ENCODE data around the gene WDFY4.

WDFY4 gene

DNA sequence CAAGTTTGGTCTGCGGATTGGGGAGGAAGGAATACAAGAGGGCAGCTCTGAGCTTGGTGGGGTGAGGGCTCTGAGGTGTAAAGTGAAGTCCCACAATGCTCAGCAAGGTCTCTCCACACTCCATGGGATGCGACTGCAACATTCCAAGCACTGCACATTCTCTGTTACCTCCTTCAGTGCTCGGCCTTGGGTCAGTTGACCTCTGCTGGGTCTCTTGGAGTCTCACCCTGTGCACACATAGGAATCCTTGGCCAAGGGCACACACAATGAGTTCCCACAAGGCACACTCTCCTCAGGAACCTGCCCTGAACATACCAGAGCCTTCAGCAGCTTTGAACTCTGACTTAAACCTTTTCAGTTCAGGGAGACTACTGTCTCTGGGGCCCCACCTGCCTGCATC is 2.4 kb upstream of the WDFY4 start:
- no peak overlapping the region for H3K27ac ChIP-seq
- TF ChIP-seq, protein P1, sequence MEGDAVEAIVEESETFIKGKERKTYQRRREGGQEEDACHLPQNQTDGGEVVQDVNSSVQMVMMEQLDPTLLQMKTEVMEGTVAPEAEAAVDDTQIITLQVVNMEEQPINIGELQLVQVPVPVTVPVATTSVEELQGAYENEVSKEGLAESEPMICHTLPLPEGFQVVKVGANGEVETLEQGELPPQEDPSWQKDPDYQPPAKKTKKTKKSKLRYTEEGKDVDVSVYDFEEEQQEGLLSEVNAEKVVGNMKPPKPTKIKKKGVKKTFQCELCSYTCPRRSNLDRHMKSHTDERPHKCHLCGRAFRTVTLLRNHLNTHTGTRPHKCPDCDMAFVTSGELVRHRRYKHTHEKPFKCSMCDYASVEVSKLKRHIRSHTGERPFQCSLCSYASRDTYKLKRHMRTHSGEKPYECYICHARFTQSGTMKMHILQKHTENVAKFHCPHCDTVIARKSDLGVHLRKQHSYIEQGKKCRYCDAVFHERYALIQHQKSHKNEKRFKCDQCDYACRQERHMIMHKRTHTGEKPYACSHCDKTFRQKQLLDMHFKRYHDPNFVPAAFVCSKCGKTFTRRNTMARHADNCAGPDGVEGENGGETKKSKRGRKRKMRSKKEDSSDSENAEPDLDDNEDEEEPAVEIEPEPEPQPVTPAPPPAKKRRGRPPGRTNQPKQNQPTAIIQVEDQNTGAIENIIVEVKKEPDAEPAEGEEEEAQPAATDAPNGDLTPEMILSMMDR (conservative IDR thresholded peaks at IDR 0.05) = no peak
- TF ChIP-seq ZFX (IDR thresholded peaks at IDR 0.05) = no peak

DNA sequence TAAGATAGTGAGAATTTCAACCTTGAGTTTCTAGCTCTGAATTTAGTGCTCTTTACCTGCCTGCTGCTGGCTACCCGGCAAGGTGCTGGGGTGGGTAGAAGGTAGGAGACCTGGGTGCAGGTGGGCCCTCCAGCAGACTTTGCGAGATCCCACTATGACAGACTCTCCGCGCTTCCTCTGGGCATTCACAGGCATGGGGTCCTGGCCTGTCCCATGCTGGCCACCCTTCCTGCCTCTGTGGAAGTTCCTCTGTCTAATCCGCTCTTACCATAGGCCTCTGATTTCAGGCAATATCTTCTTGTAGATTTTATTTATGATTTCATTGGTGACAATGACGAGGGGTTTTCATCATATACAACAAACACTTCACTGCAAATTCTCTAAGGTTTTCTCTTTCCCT is 1.2 kb upstream of the WDFY4 start:
- no peak overlapping the region for H3K27ac ChIP-seq
- TF ChIP-seq ZFX (IDR thresholded peaks at IDR 0.05) = no peak
- TF ChIP-seq, protein P1 (conservative IDR thresholded peaks at IDR 0.05) = no peak

- no peak overlapping the region for H3K27ac ChIP-seq
- no peak for TF ChIP-seq ZFX (IDR thresholded peaks at IDR 0.05)
- TF ChIP-seq, protein P1 (conservative IDR thresholded peaks at IDR 0.05) = no peak
Observed at GRCh38 chr10:48683868-48684267, 805 bp upstream of the WDFY4 start.

GRCh38 chr10:48684463-48684791 is 246 bp upstream of the WDFY4 start:
- H3K27ac ChIP-seq = no peak overlapping the region
- TF ChIP-seq, protein P1 (conservative IDR thresholded peaks at IDR 0.05) = no peak
- no peak for TF ChIP-seq ZFX (IDR thresholded peaks at IDR 0.05)

DNA sequence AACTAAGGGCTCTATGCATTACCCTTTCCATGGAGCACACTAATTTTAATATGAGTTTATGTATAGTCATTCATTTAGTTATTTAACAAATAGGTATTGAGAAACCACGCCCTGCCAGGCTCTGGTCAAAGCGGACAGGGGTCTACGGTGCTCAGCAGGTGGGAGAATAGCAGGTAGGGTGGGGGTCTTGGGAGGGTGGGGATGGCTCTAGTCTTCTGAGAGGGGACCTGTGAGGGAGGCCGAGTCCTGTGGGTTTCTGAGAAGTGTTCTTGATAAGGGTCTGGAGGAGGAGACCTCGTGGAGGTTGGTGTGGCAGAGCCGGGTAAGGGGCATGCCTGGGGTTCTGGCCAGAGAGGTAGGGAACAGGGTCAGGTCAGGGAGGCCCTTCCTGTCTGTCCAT is 1.1 kb downstream of the WDFY4 start:
- TF ChIP-seq ZFX (IDR thresholded peaks at IDR 0.05) = no peak
- TF ChIP-seq, protein P1 (conservative IDR thresholded peaks at IDR 0.05) = no peak
- no peak overlapping the region for H3K27ac ChIP-seq

DNA sequence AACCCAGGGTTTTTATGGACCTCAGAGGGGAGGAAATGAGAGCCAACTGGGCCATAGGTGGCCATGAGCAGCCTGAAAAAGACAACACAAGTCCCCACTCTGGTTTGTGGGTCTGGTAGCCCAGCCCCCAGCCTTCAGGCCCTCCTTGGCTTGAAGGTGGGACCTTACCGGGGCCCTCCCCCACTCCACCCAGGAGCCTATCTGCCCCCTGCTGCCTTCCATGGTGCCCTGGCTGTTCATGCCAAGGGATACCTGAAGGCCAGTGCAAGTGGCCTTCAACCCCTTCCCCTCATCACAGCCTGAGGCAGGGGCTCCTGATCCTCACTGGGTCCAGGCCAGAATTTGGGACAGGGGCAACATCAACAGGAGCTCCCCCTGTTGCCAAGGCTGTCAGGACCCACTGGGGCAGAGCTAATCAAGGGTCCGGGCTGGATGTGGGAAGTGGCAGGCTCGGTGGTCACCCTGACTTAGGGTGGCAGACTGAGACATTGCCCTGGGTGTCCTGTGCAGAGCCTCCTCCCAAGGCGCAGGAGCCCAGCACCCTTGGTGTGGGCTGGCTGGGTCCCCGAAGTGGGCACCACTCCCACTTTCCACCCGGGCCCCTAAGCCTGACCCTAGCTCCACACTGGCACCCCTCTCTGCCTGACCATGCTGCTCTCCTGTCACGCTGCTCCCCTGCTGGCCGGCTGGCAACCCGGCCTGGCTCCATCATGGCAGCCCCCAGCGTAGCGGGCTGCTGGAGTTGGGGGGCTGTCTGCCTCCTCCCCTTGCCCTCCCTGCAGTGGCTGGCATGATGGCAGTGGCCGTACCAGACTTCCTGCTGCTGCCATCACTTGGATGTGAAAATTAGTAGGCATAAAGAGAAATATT is 6.4 kb downstream of the WDFY4 start:
- H3K27ac ChIP-seq = no peak overlapping the region
- TF ChIP-seq, protein P1 (conservative IDR thresholded peaks at IDR 0.05) = no peak
- no peak for TF ChIP-seq ZFX (IDR thresholded peaks at IDR 0.05)

- no peak overlapping the region for H3K27ac ChIP-seq
- TF ChIP-seq, protein P1 (conservative IDR thresholded peaks at IDR 0.05) = no peak
- no peak for TF ChIP-seq ZFX (IDR thresholded peaks at IDR 0.05)
Observed at GRCh38 chr10:48691812-48692528, 7.3 kb downstream of the WDFY4 start.

Measured in C4-2B (cell line).